Thoracic aorta (tissue), 2 donors: ENCODE measurements around the gene OXSM. TPM values are rescaled to one million over a fixed set of nuclear protein-coding genes. Genes with fewer than 3 reads are reported as not detected.

ENCODE experiments used
- ATAC-seq: fragments of 150-250 bp; one replicate; pipeline ENCODE4 v1.8.0; 2017; ENCODE audit warnings: low read depth; ENCODE audit not compliant: insufficient number of reproducible peaks, low FRiP score
- DNase-seq: peaks from one replicate; pipeline ENCODE4 v3.0.0-alpha.2; 2020; ENCODE audit warnings: low spot score
- H3K27ac ChIP-seq, 2 donors: fragments of 200-600 bp; sonication (generic); 1 replicate in 1 of 2; 2 replicates in 1 of 2; pipeline ENCODE4 v1.5.1; 2016; ENCODE audit warnings: mild to moderate bottlenecking in 2 of 2, moderate library complexity in 2 of 2
- H3K27me3 ChIP-seq: fragments of 200-600 bp; sonication (generic); replicated peaks from 2 replicates; pipeline ENCODE4 v1.6.0; 2016; ENCODE audit warnings: mild to moderate bottlenecking; ENCODE audit not compliant: insufficient read depth
- H3K36me3 ChIP-seq: fragments of 200-600 bp; sonication (generic); one replicate; pipeline ENCODE4 v1.5.1; 2016
- H3K4me1 ChIP-seq, 2 donors: fragments of 200-600 bp; sonication (generic); 1 replicate in 1 of 2; 2 replicates in 1 of 2; pipeline versions ENCODE4 v1.5.1 to v1.6.0; 2016; ENCODE audit warnings: low read depth in 2 of 2, mild to moderate bottlenecking in 1 of 2; ENCODE audit not compliant: control insufficient read depth in 1 of 2
- H3K4me3 ChIP-seq: fragments of 200-600 bp; sonication (generic); 2 replicates; pipeline ENCODE4 v1.5.1; 2016; ENCODE audit warnings: mild to moderate bottlenecking
- H3K9me3 ChIP-seq: fragments of 200-600 bp; sonication (generic); 2 replicates; pipeline ENCODE4 v1.5.1; 2016
- total RNA-seq, 2 donors: library from RNA; depleted of rRNA; stranded (reverse); fragments of >200 nt; gene quantifications; one replicate each; pipeline versions ENCODE4 v1.1.0 to v1.2.3, GENCODE V29; 2016
- TF ChIP-seq, protein P1 (sequence below): fragments of 200-600 bp; sonication (generic); IDR thresholded peaks from one replicate; pipeline ENCODE4 v1.5.1; 2019; ENCODE audit warnings: antibody characterized with exemption

Gene OXSM
- total RNA-seq, 2 donors from 2014 or later: 3.8 to 8.4 TPM

DNA sequence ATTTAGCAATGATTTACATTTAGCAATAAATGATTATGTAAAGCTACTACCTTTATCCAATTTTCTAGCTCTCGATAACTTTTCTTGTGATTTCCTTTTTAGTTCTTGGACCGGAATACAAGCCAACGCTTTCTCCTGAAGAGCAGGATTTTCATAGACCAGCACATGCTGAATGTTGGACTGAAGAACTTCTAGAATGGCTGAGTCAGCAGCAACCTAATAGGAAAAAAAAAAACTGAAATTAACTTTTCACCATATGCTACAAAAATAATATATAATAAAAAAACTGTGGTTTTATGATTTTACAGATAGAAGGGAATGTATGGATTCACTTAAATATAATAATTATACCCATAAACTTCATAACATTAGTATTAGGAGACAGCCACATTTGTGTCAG is 38.8 kb upstream of the OXSM start:
- peaks cover 20% of the 10 kb centered on the region for H3K36me3 ChIP-seq

DNA sequence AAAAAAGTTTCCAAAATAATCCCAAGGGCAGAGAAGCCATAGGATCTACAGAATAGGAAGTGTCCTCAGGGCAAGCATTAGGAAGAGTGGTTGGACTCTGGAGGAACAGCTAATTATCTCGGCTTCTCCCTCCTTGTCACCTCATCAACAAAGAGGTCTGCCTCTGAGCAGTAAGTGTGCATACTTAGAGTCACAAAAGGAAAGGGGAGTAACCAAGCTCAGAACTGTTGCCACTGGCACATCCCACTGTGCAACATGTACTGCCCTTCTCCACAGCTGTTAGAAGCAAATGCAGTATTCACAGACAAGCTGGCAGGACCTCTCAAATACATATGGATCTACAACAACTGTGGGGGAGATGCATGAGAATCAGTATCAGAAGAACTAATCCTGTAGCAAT is 38.2 kb upstream of the OXSM start:
- no peak for ATAC-seq
- Histone ChIP-seq H3K9me3 (no peaks in the 10 kb centered on the region), H3K4me3 (no peak overlapping the region), H3K27me3 (no peaks in the 10 kb centered on the region), H3K4me1 (peaks cover 0 to 3% of the 10 kb centered on the region in 2 donors), H3K27ac (no peak overlapping the region), H3K36me3 (peaks cover 20% of the 10 kb centered on the region)
- TF ChIP-seq, protein P1, sequence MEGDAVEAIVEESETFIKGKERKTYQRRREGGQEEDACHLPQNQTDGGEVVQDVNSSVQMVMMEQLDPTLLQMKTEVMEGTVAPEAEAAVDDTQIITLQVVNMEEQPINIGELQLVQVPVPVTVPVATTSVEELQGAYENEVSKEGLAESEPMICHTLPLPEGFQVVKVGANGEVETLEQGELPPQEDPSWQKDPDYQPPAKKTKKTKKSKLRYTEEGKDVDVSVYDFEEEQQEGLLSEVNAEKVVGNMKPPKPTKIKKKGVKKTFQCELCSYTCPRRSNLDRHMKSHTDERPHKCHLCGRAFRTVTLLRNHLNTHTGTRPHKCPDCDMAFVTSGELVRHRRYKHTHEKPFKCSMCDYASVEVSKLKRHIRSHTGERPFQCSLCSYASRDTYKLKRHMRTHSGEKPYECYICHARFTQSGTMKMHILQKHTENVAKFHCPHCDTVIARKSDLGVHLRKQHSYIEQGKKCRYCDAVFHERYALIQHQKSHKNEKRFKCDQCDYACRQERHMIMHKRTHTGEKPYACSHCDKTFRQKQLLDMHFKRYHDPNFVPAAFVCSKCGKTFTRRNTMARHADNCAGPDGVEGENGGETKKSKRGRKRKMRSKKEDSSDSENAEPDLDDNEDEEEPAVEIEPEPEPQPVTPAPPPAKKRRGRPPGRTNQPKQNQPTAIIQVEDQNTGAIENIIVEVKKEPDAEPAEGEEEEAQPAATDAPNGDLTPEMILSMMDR: no peak
- DNase-seq: no peak

More for the DNA sequence above, 38.8 kb upstream of the OXSM start:
- Histone ChIP-seq H3K4me3 (no peak overlapping the region), H3K27me3 (no peaks in the 10 kb centered on the region), H3K9me3 (no peaks in the 10 kb centered on the region), H3K27ac (no peak overlapping the region), H3K4me1 (peaks cover 0 to 3% of the 10 kb centered on the region in 2 donors)
- no peak for DNase-seq
- TF ChIP-seq, protein P1: no peak
- ATAC-seq: no peak

DNA sequence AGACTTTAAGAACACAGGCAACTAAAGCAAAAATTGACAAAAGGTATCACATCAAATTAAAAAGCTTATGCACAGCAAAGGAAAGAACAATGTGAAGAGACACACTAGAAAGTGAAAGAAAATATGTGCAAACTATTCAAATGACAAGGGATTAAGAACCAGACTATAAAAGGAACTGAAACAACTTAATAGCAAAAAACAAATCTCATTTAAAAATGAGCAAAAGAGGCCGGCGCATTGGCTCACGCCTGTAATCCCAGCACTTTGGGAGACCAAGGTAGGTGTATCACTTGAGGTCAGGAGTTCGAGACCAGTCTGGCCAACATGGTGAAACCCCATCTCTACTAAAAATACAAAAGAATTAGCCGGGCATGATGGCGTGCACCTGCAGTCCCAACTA is 21.0 kb upstream of the OXSM start:
- ATAC-seq: no peak
- no peak for DNase-seq
- Histone ChIP-seq H3K9me3 (peaks cover 5% of the 10 kb centered on the region), H3K4me3 (no peak overlapping the region), H3K4me1 (no peaks in the 10 kb centered on the region), H3K27ac (no peak overlapping the region), H3K36me3 (no peaks in the 10 kb centered on the region), H3K27me3 (no peaks in the 10 kb centered on the region)
- TF ChIP-seq, protein P1: no peak

DNA sequence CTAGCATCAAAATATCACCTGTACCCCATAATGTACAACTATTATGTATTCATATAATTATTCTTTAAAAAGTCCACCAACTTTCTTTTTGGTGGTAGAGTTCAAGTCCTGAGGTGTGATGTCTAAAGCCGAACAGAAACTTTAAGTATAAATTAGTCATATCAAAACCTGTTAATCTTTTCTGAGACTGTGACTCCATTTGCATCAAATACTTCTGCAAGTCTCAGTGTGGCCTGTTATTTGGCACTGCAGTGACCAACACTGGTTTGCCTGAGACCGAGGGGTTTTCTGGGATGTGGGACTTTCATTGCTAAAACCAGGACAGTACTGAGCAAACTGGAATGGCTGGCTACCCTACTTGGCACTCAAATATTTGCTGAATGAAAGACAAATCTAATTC is 14.0 kb upstream of the OXSM start:
- TF ChIP-seq, protein P1: no peak
- no peak for DNase-seq
- Histone ChIP-seq H3K9me3 (peaks cover 5% of the 10 kb centered on the region), H3K27ac (no peak overlapping the region), H3K36me3 (peaks cover 15% of the 10 kb centered on the region), H3K27me3 (no peaks in the 10 kb centered on the region), H3K4me3 (no peak overlapping the region), H3K4me1 (peaks cover 0 to 7% of the 10 kb centered on the region in 2 donors)
- no peak for ATAC-seq

DNA sequence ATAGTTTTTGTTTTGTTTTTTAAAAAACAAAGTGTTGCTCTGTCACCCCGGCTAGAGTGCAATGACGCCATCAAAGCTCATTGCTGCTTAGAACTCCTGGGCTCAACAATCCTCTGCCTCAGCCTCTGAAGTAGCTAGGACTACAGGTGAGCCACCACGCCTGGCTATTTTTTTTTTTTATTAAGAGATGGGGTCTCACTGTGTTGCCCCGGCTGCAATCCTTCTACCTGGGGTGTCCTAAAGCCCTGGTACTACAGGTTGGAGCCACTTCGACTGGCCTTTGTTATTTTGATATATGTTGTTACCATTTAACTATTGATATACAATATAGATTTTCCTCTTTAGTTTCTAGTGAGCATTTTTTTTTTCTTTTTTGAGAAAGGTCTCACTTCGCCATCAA is 9.3 kb upstream of the OXSM start:
- TF ChIP-seq, protein P1: no peak
- peaks cover 0 to 29% of the 10 kb centered on the region in 2 donors for H3K4me1 ChIP-seq
- peaks cover 10% of the 10 kb centered on the region for H3K36me3 ChIP-seq
- H3K4me3 ChIP-seq: no peak overlapping the region
- no peak for ATAC-seq
- no peaks in the 10 kb centered on the region for H3K27me3 ChIP-seq
- DNase-seq: no peak
- no peaks in the 10 kb centered on the region for H3K9me3 ChIP-seq
- H3K27ac ChIP-seq: no peak overlapping the region
